SK-N-SH treated with all-trans-retinoic acid at 6 μM for 48 hours (cell line): Measurements from ENCODE around the gene PIP5K1C.

Experiments
- BACH2 ChIP-seq: fragments of 250-450 bp; sonication (Bioruptor Pico); IDR thresholded peaks from 2 replicates; pipeline ENCODE4 v1.9.0; 2021; ENCODE audit warnings: mild to moderate bottlenecking, borderline replicate concordance
- RARB ChIP-seq: fragments of 250-450 bp; sonication (Bioruptor Pico); IDR thresholded peaks from 2 replicates; pipeline ENCODE4 v1.8.0; 2021; ENCODE audit warnings: mild to moderate bottlenecking, moderate library complexity
- ZFP3 ChIP-seq: fragments of 250-450 bp; sonication (Bioruptor Pico); IDR thresholded peaks from 2 replicates; pipeline ENCODE4 v1.5.0; 2020; ENCODE audit warnings: mild to moderate bottlenecking, moderate library complexity
- ZNF70 ChIP-seq: fragments of 450-650 bp; formaldehyde crosslinking; IDR thresholded peaks from 2 replicates; pipeline ENCODE4 v1.5.0; 2020; ENCODE audit warnings: mild to moderate bottlenecking, moderate library complexity
- TF ChIP-seq, protein P1 (sequence below): fragments of 250-450 bp; sonication (Bioruptor Pico); IDR thresholded peaks from 2 replicates; pipeline ENCODE4 v1.8.0; 2020; ENCODE audit warnings: mild to moderate bottlenecking, moderate library complexity, borderline replicate concordance
- TF ChIP-seq, protein P2 (sequence below): fragments of 250-450 bp; sonication (Bioruptor Pico); IDR thresholded peaks from 2 replicates; pipeline ENCODE4 v1.5.0; 2020; ENCODE audit warnings: mild to moderate bottlenecking, moderate library complexity

DNA sequence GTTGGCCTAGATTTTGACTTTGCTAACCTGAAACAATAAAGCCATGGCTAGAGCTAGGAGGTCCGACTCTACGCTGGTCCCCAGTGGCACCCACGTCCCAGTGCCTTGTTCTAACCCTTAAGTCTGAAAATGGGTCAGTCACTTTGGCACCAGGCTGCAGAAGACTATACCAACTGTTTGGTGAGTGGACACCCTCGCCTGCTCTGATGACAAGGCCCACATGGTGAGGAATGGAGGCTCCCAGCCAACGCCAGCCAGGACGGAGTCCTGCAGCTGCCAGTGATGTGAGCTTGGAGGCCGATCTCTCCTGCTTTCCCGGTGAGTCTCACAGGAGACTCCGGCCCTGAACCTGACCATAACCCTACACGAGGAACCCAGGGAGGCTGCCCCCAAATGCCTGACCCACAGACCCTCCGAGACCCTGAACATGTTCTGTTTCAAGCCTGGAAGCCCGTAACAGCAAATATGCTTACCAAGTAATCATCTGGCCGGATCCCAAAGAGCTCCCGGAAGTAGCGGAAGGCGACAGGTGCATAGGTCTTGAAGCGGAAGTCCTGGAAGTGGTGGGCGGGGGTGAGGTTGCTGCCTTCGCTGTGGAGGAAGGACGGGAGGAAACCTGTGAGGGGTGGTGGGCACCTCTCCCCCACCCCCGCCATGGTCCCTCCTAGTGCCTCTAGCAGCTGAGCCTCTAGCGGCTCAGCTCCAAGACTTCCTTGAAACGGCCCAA is 39.6 kb downstream of the PIP5K1C start:
- TF ChIP-seq, protein P1, sequence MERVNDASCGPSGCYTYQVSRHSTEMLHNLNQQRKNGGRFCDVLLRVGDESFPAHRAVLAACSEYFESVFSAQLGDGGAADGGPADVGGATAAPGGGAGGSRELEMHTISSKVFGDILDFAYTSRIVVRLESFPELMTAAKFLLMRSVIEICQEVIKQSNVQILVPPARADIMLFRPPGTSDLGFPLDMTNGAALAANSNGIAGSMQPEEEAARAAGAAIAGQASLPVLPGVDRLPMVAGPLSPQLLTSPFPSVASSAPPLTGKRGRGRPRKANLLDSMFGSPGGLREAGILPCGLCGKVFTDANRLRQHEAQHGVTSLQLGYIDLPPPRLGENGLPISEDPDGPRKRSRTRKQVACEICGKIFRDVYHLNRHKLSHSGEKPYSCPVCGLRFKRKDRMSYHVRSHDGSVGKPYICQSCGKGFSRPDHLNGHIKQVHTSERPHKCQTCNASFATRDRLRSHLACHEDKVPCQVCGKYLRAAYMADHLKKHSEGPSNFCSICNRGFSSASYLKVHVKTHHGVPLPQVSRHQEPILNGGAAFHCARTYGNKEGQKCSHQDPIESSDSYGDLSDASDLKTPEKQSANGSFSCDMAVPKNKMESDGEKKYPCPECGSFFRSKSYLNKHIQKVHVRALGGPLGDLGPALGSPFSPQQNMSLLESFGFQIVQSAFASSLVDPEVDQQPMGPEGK, result no peak
- TF ChIP-seq ZFP3 (CRISPR knock-in tag) (no peak), BACH2 (CRISPR knock-in tag) (no peak), ZNF70 (CRISPR knock-in tag) (no peak), RARB (no peak)
- TF ChIP-seq, protein P2, sequence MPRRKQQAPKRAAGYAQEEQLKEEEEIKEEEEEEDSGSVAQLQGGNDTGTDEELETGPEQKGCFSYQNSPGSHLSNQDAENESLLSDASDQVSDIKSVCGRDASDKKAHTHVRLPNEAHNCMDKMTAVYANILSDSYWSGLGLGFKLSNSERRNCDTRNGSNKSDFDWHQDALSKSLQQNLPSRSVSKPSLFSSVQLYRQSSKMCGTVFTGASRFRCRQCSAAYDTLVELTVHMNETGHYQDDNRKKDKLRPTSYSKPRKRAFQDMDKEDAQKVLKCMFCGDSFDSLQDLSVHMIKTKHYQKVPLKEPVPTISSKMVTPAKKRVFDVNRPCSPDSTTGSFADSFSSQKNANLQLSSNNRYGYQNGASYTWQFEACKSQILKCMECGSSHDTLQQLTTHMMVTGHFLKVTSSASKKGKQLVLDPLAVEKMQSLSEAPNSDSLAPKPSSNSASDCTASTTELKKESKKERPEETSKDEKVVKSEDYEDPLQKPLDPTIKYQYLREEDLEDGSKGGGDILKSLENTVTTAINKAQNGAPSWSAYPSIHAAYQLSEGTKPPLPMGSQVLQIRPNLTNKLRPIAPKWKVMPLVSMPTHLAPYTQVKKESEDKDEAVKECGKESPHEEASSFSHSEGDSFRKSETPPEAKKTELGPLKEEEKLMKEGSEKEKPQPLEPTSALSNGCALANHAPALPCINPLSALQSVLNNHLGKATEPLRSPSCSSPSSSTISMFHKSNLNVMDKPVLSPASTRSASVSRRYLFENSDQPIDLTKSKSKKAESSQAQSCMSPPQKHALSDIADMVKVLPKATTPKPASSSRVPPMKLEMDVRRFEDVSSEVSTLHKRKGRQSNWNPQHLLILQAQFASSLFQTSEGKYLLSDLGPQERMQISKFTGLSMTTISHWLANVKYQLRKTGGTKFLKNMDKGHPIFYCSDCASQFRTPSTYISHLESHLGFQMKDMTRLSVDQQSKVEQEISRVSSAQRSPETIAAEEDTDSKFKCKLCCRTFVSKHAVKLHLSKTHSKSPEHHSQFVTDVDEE (CRISPR knock-in tag), result no peak
